ENCODE data around the gene VGLL1.

GRCh38 chrX:136493011-136493410 is 39.0 kb upstream of the VGLL1 start:
- no peak for TF ChIP-seq CTCF (IDR thresholded peaks at IDR 0.05)
- no peak for TF ChIP-seq POLR2AphosphoS5 (IDR thresholded peaks at IDR 0.05)

All from prostate gland (tissue), 2 donors.